MCF 10A (cell line): ENCODE measurements around the gene PAQR8. TPM values are rescaled to one million over a fixed set of nuclear protein-coding genes. Genes with fewer than 3 reads are reported as not detected.
A peak's percentile ranks its signal among the peaks of the same experiment; 100 is the strongest.
"Not testable (repeated sequence)": the region's sequence is repeated elsewhere in the genome, so short reads cannot be mapped to it uniquely, and the experiment has no call there.

ENCODE experiments used
- BruUV-seq: library from RNA; stranded (reverse); fragments of 400-500 nt; replicated peaks from 2 replicates; lab custom pipeline; 2021; lab: Mats Ljungman, UMichigan
- CTCF ChIA-PET: fragments of 300-600 bp; sonication (Branson Sonifier 250); formaldehyde crosslinking; extraction: SDS; loops from one replicate; lab custom pipeline; 2021; ENCODE audit warnings: antibody characterized with exemption, inconsistent platforms; lab: Yijun Ruan, JAX
- POLR2A ChIA-PET: fragments of 300-600, 350-650 bp; sonication (Branson Sonifier 250); formaldehyde crosslinking; extraction: SDS; loops from one replicate; lab custom pipeline; 2020; ENCODE audit warnings: antibody characterized with exemption, inconsistent platforms; lab: Yijun Ruan, JAX
- DNase-seq: peaks from one replicate; pipeline ENCODE4 v3.0.0-alpha.2; 2018; ENCODE audit not compliant: unreplicated experiment
- H3K27ac Mint-ChIP-seq: one replicate; pipeline ENCODE4 v1.8.0; 2022; ENCODE audit warnings: mild to moderate bottlenecking, low read depth, mixed read lengths; ENCODE audit not compliant: unreplicated experiment
- H3K27me3 Mint-ChIP-seq: one replicate; pipeline ENCODE4 v1.8.0; 2022; ENCODE audit warnings: mixed read lengths; ENCODE audit not compliant: insufficient read depth, unreplicated experiment
- H3K36me3 Mint-ChIP-seq: one replicate; pipeline ENCODE4 v1.8.0; 2022; ENCODE audit warnings: mild to moderate bottlenecking, moderate library complexity, mixed read lengths; ENCODE audit not compliant: insufficient read depth, unreplicated experiment
- H3K4me1 Mint-ChIP-seq: one replicate; pipeline ENCODE4 v1.8.0; 2022; ENCODE audit warnings: mixed read lengths; ENCODE audit not compliant: insufficient read depth, unreplicated experiment
- H3K4me3 Mint-ChIP-seq: one replicate; pipeline ENCODE4 v1.8.0; 2022; ENCODE audit warnings: mild to moderate bottlenecking, moderate library complexity, mixed read lengths; ENCODE audit not compliant: unreplicated experiment
- H3K9me3 Mint-ChIP-seq: one replicate; pipeline ENCODE4 v1.8.0; 2022; ENCODE audit warnings: mixed read lengths; ENCODE audit not compliant: unreplicated experiment
- CTCF ChIP-seq: fragments of 200-600 bp; IDR thresholded peaks from one replicate; pipeline ENCODE4 v1.8.0; 2022; ENCODE audit warnings: antibody characterized with exemption, mild to moderate bottlenecking; ENCODE audit not compliant: unreplicated experiment
- intact Hi-C: fragments of 100-400 bp; cut with micrococcal nuclease; formaldehyde crosslinking; loops from 2 replicates; pipeline ENCODE4 v1.14.1; 2022
- total RNA-seq: library from RNA; stranded (reverse); gene quantifications from 2 replicates; pipeline ENCODE4 v1.2.3, GENCODE V29; 2022

Gene PAQR8
- total RNA-seq, 1 experiment from 2014 or later, result 1.9 TPM

GRCh38 chr6:52384145-52384766, 22.3 kb downstream of the PAQR8 start:
- POLR2A ChIA-PET, result interaction anchor here (0.6 to 0.8 kb wide), 2 partner anchors 22 to 201 kb away, joined by 3 read pairs; partner anchors contain the start of gene PAQR8
- no peak overlapping the region for H3K4me3 Mint-ChIP-seq
- intact Hi-C loops, result no loop called here
- peaks cover 17% of the 10 kb centered on the region for H3K4me1 Mint-ChIP-seq
- no TSS peak for BruUV-seq
- no peaks in the 10 kb centered on the region for H3K9me3 Mint-ChIP-seq
- no peak for TF ChIP-seq CTCF
- DNase-seq, result peak; percentile 15
- H3K27ac Mint-ChIP-seq, result peak overlapping the region; percentile 10
- H3K27me3 Mint-ChIP-seq, result no peaks in the 10 kb centered on the region
- H3K36me3 Mint-ChIP-seq, result no peaks in the 10 kb centered on the region
- CTCF ChIA-PET, result interaction anchor here (0.7 kb wide), 1 partner anchor 253 kb away, joined by 3 read pairs; no protein-coding TSS in a partner anchor

- no peak for DNase-seq
- no peak overlapping the region for H3K4me3 Mint-ChIP-seq
- H3K4me1 Mint-ChIP-seq, result peaks cover 25% of the 10 kb centered on the region
- intact Hi-C loops, result no loop called here
- no TSS peak for BruUV-seq
- H3K9me3 Mint-ChIP-seq, result no peaks in the 10 kb centered on the region
- CTCF ChIA-PET, result interaction anchor here (0.5 kb wide), 1 partner anchor 697 kb away, joined by 3 read pairs; no protein-coding TSS in a partner anchor
- no peaks in the 10 kb centered on the region for H3K36me3 Mint-ChIP-seq
- H3K27me3 Mint-ChIP-seq, result no peaks in the 10 kb centered on the region
- POLR2A ChIA-PET, result interaction anchor here (0.8 kb wide), 1 partner anchor 23 kb away, joined by 3 read pairs; the partner anchor contains the start of gene PAQR8
- no peak overlapping the region for H3K27ac Mint-ChIP-seq
- no peak for TF ChIP-seq CTCF
Measured at GRCh38 chr6:52385074-52385473, 23.1 kb downstream of the PAQR8 start.

GRCh38 chr6:52388119-52388518, 26.2 kb downstream of the PAQR8 start:
- H3K27me3 Mint-ChIP-seq, DNase-seq, H3K9me3 Mint-ChIP-seq, H3K4me3 Mint-ChIP-seq, intact Hi-C loops, H3K36me3 Mint-ChIP-seq, BruUV-seq, H3K27ac Mint-ChIP-seq: not testable (repeated sequence)
- ChIA-PET CTCF (interaction anchor here (0.6 to 2.7 kb wide), 5 partner anchors 11 to 103 kb away, joined by 3 to 11 read pairs (median 3); no protein-coding TSS in a partner anchor), POLR2A (interaction anchor here (1.1 kb wide), 1 partner anchor 11 kb away, joined by 3 read pairs; no protein-coding TSS in a partner anchor)
- peaks cover 34% of the 10 kb centered on the region for H3K4me1 Mint-ChIP-seq

GRCh38 chr6:52388790-52389189, 26.8 kb downstream of the PAQR8 start:
- BruUV-seq, result no TSS peak
- intact Hi-C loops, result no loop called here
- ChIA-PET CTCF (interaction anchor here (0.5 to 2.6 kb wide), 4 partner anchors 10 to 455 kb away, joined by 3 to 19 read pairs (median 3); partner anchors contain the start of gene MCM3), POLR2A (interaction anchor here (0.6 to 1.0 kb wide), 2 partner anchors 80 to 105 kb away, joined by 3 to 4 read pairs; partner anchors contain the start of gene MCM3)
- Mint-ChIP-seq H3K4me1 (peaks cover 31% of the 10 kb centered on the region), H3K4me3 (no peak overlapping the region), H3K27ac (no peak overlapping the region), H3K27me3 (no peaks in the 10 kb centered on the region), H3K36me3 (no peaks in the 10 kb centered on the region), H3K9me3 (no peaks in the 10 kb centered on the region)
- TF ChIP-seq CTCF, result no peak
- no peak for DNase-seq
